Subcutaneous adipose tissue (tissue), 4 donors: ENCODE measurements around the gene HOMER3. TPM values are rescaled to one million over a fixed set of nuclear protein-coding genes. Genes with fewer than 3 reads are reported as not detected.

Experiments
- total RNA-seq, 4 donors: library from RNA; depleted of rRNA; stranded (reverse); fragments of >200 nt; gene quantifications; one replicate each; pipeline ENCODE4 v1.1.0, GENCODE V29; 2016
- TF ChIP-seq, protein P1 (sequence below): fragments of 450-650 bp; IDR thresholded peaks from one replicate; pipeline ENCODE4 v1.5.1; 2016; ENCODE audit warnings: low read depth, mild to moderate bottlenecking, control low read depth, antibody characterized with exemption, moderate library complexity

Gene HOMER3
- total RNA-seq, 4 donors from 2014 or later, result 7.5 to 60.2 (median 41.1) TPM

DNA sequence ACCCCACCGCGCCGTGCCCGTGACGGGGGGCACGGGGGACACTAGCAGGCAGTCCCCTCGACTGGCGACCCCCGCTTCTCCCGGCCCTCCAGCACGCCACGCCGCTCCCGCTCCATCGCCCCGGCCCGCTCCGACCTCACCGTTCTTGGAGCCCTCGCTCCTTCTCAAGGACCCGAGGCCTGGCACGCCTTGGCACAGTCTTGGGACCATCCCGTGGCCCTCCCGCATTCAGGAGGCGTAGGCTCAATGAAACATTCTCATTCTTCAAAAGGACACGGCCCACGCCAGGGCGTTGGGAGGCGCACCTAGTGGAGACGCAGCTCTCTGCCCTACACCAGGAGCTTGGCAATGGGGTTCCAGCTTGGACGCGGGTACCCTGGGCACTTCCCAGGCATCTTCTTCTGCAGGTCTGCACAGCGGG is 44.6 kb downstream of the HOMER3 start:
- TF ChIP-seq, protein P1, sequence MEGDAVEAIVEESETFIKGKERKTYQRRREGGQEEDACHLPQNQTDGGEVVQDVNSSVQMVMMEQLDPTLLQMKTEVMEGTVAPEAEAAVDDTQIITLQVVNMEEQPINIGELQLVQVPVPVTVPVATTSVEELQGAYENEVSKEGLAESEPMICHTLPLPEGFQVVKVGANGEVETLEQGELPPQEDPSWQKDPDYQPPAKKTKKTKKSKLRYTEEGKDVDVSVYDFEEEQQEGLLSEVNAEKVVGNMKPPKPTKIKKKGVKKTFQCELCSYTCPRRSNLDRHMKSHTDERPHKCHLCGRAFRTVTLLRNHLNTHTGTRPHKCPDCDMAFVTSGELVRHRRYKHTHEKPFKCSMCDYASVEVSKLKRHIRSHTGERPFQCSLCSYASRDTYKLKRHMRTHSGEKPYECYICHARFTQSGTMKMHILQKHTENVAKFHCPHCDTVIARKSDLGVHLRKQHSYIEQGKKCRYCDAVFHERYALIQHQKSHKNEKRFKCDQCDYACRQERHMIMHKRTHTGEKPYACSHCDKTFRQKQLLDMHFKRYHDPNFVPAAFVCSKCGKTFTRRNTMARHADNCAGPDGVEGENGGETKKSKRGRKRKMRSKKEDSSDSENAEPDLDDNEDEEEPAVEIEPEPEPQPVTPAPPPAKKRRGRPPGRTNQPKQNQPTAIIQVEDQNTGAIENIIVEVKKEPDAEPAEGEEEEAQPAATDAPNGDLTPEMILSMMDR, result no peak

GRCh38 chr19:18895824-18896341 is 45.1 kb downstream of the HOMER3 start, which contains the start of gene CERS1:
TSS of gene CERS1 (minus strand) at chr19:18896158. CDS start at chr19:18896072, 86 bp downstream.
- TF ChIP-seq, protein P1, result no peak

DNA sequence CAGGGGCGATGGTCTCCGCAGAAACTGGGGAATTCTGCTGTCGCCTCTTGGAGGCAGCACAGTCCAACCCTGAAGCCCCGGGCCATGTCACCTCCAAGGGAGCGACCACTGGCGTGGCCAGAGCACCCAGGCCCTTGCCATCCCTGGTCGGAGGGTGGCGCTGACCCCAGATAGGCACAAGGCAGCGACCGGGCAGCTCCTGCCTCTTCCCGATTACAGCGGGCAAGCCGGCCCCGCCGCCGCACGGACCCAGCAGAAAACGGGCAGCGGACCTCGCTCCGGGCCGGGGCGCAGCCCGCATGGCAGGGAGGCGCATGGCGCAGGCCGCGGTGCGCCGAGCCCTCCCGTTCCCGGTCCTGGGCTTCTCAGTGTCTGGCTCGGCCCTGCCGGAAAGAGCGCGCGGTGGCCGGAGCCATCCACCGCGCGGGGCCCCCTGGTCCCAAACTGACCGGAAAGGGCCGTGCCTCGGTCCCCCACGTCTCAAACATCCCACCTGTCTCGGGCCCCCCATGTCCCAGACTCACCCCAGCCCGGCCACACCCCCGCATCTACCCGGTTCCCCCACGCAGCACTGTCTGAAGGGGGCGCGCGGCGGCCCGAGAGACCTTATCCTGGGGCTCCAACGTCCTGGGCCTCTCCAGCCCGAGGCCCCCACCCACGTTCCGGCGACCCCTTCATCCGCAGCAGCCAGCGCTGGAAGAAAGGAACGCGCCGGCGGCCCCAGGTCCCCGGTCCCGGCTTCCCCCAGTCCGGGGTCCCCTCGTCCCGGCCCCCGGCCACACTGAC is 45.8 kb downstream of the HOMER3 start:
- TF ChIP-seq, protein P1, result no peak

DNA sequence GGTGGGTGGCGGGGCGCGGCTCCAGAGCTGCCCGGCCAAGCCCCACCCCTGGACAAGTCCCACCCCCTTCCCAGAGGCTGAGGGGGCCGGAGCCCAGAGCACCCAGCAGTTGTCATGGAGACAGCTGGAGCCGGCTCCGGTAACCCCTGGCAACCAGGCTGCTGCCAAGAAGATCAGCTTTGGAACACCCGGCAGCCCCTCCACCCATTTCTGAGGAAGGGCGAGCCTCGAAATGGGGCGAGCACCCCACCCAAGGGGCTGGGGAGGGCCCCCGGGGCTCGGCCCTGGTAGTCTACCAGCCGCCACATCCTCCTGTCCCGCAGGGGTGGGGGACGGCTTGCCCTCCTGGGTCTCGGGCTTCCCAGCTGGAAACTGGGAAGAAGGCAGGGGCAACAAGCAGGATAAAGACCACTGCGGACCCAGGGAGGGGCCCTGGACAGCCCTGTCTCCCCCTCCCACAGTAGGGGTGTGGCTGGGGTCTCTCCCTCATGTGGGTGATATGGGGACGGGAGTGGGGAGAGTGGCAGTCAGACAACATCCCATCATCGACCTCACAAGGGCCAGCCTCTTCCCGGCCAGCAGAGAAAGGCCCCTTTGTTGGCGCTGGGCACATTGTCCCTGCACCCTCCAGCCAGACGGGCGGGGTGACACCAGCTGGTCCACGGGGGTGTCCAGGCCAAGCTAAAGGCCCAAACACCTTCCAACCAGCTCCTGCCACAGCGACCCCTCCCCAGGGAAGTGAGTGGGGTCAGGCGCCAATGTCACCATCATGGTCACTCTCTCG is 46.6 kb downstream of the HOMER3 start:
- TF ChIP-seq, protein P1, result no peak

- TF ChIP-seq, protein P1, result no peak
These were observed 47.3 kb downstream of the HOMER3 start for GRCh38 chr19:18893587-18894253.

GRCh38 chr19:18889949-18890745 is 50.9 kb downstream of the HOMER3 start:
- TF ChIP-seq, protein P1, result no peak
